ENCODE measurements around the gene SLF2. TPM values are rescaled to one million over a fixed set of nuclear protein-coding genes. Genes with fewer than 3 reads are reported as not detected.
A peak's percentile ranks its signal among the peaks of the same experiment; 100 is the strongest.

SLF2 gene
- total RNA-seq, 2 donors from 2014 or later, result 25.3 to 77.8 TPM

- Histone ChIP-seq H3K36me3 (peaks cover 3 to 15% of the 10 kb centered on the region in 2 donors), H3K4me1 (replicated peaks) (peaks cover 1% of the 10 kb centered on the region), H3K4me3 (no peak overlapping the region), H3K9me3 (no peaks in the 10 kb centered on the region), H3K27me3 (replicated peaks; ENCODE audit: insufficient read depth) (no peaks in the 10 kb centered on the region), H3K27ac (peak overlapping the region in 1 of 2 donors; percentile 27)
- intact Hi-C loops (cut with DNase I), result no loop called here
- 43% methylated on average over 11 of the region's 11 CpGs for WGBS
- TF ChIP-seq POLR2AphosphoS5 (IDR thresholded peaks at IDR 0.05) (no peak), POLR2A (IDR thresholded peaks at IDR 0.05) (no peak)
- TF ChIP-seq, protein P1, sequence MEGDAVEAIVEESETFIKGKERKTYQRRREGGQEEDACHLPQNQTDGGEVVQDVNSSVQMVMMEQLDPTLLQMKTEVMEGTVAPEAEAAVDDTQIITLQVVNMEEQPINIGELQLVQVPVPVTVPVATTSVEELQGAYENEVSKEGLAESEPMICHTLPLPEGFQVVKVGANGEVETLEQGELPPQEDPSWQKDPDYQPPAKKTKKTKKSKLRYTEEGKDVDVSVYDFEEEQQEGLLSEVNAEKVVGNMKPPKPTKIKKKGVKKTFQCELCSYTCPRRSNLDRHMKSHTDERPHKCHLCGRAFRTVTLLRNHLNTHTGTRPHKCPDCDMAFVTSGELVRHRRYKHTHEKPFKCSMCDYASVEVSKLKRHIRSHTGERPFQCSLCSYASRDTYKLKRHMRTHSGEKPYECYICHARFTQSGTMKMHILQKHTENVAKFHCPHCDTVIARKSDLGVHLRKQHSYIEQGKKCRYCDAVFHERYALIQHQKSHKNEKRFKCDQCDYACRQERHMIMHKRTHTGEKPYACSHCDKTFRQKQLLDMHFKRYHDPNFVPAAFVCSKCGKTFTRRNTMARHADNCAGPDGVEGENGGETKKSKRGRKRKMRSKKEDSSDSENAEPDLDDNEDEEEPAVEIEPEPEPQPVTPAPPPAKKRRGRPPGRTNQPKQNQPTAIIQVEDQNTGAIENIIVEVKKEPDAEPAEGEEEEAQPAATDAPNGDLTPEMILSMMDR (IDR thresholded peaks at IDR 0.05), result no peak
- no peak for DNase-seq (ENCODE audit: low spot score)
Measured at GRCh38 chr10:101007099-101007711, 94.4 kb downstream of the SLF2 start.

DNA sequence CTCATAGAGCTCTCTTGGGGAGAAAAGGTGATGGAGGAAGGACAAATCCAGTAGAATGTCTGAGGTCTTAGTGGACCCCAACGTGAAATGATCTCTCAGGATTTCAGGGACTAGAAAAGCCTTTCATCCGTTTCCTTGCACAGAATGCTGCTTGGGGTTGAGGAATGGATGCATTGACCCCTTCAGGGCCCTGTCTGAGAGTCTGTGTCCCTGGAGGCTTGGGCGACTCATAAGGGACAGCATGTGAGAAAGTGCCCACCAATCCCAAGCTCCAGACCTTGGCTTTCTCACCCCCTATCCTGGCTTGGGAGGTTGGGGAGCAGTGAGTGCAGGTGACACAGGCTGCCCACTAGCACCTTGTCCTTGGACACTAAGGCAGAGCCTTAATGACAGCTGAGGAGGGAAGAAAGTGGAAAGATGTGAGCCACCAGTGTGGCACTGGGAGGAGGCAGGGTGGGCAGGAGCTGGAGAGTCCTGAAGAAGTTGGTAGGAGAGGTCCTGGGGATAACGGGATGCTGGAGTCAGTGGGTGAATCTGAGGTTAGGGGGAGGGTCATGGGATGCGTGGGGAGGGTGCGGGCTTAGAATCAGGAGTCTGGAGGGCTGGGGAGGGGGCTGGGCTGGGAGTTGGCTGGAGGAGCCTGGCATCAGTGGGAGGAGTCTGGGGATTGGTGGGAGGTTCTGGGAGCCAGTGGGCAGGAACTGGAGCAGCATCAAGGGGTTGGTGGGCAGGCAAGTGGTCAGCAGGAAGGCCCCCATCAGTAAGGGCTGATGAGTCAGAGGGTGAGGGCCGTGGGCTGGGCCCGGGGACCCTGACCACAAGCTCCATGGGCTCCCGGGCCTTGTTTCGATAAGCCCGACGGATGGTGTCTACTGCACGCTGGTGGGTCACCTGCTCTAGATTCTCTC is 95.4 kb downstream of the SLF2 start:
- H3K36me3 ChIP-seq, result peaks cover 3 to 7% of the 10 kb centered on the region in 2 donors
- no peak overlapping the region for H3K4me3 ChIP-seq
- TF ChIP-seq, protein P1 (IDR thresholded peaks at IDR 0.05), result no peak
- TF ChIP-seq POLR2A (IDR thresholded peaks at IDR 0.05), result no peak
- no peak for TF ChIP-seq POLR2AphosphoS5 (IDR thresholded peaks at IDR 0.05)
- no peak for DNase-seq (ENCODE audit: low spot score)
- H3K27me3 ChIP-seq (replicated peaks; ENCODE audit: insufficient read depth), result no peaks in the 10 kb centered on the region
- H3K4me1 ChIP-seq (replicated peaks), result no peaks in the 10 kb centered on the region
- H3K9me3 ChIP-seq, result no peaks in the 10 kb centered on the region
- no peak overlapping the region for H3K27ac ChIP-seq
- intact Hi-C loops (cut with DNase I), result no loop called here
- WGBS, result 59% methylated on average over 13 of the region's 13 CpGs

DNA sequence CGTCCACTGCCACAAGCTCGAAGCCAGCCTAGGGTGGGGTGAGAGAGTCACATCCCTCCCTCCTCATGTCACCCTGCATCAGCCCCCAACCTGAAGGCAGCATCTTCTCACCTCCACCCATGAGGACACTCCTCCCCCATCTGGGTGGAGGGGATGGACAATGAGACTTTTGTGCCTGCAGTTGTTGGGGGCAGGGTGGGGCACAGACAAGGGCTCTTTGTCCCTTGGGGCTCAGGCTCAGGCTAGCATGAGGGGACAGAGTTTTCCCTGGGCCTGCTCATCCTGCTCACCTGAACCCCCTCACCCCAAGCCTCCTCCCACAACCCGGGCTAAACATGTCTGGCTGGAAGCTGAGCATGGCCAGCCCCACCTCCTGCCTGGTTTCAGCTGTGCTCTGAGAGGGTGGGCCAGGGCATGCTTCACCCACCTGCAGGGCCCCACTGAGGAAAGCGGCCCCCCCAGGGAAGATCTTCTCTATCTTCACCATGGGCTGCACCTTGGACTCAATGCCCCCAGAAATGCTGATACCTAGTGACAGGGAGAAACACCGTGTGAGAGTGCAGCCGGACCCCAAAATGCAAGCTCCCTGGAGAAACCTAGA is 96.2 kb downstream of the SLF2 start:
- intact Hi-C loops (cut with DNase I), result no loop called here
- H3K27ac ChIP-seq, result no peak overlapping the region
- 69% methylated on average over 6 of the region's 6 CpGs for WGBS
- no peaks in the 10 kb centered on the region for H3K4me1 ChIP-seq (replicated peaks)
- no peaks in the 10 kb centered on the region for H3K9me3 ChIP-seq
- DNase-seq (ENCODE audit: low spot score), result no peak
- H3K4me3 ChIP-seq, result no peak overlapping the region
- H3K36me3 ChIP-seq, result peaks cover 0 to 3% of the 10 kb centered on the region in 2 donors
- no peaks in the 10 kb centered on the region for H3K27me3 ChIP-seq (replicated peaks; ENCODE audit: insufficient read depth)
- TF ChIP-seq POLR2AphosphoS5 (IDR thresholded peaks at IDR 0.05) (no peak), POLR2A (IDR thresholded peaks at IDR 0.05) (no peak)
- TF ChIP-seq, protein P1 (IDR thresholded peaks at IDR 0.05), result no peak

DNA sequence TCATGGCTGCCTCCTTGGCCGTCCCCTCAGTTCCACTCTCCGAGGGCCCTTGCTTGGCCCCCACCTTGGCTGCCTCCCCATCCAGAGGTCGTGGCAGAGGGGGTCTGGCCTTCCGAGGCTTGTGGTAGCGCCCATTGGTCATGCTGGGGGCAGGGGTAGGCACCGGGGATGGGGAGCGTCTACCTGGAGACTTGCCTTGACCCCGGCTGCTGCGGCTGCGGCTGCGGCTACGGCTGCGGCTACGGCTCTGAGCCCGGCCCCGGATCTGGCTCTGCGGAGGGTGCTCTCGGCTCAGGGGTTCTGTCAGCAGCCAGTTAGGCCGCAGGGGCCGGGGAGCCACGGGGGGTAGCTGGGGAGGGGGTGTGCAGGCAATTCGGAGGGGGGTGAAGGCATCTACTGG is 97.6 kb downstream of the SLF2 start:
- Histone ChIP-seq H3K4me1 (replicated peaks) (no peaks in the 10 kb centered on the region), H3K4me3 (no peak overlapping the region), H3K36me3 (peaks cover 0 to 3% of the 10 kb centered on the region in 2 donors), H3K9me3 (no peaks in the 10 kb centered on the region), H3K27me3 (replicated peaks; ENCODE audit: insufficient read depth) (no peaks in the 10 kb centered on the region), H3K27ac (no peak overlapping the region)
- WGBS, result 96% methylated on average over 20 of the region's 22 CpGs
- intact Hi-C loops (cut with DNase I), result loop anchor here (10.0 kb wide), 1 partner anchor 446 kb away; no protein-coding TSS in a partner anchor
- TF ChIP-seq, protein P1 (IDR thresholded peaks at IDR 0.05), result no peak
- TF ChIP-seq POLR2A (IDR thresholded peaks at IDR 0.05) (no peak), POLR2AphosphoS5 (IDR thresholded peaks at IDR 0.05) (no peak)
- DNase-seq (ENCODE audit: low spot score), result no peak

All from prostate gland (tissue), 2 donors.